Fibroblast of lung (primary cell): ENCODE data around the gene KCNH1. TPM values are rescaled to one million over a fixed set of nuclear protein-coding genes. Genes with fewer than 3 reads are reported as not detected.
A peak's percentile ranks its signal among the peaks of the same experiment; 100 is the strongest.

Experiments used
- DNase-seq, 2 donors: peaks; one replicate each; pipeline versions ENCODE4 v3.0.0 to v3.0.0-alpha.2; 2010; ENCODE audit warnings: low read depth in 2 of 2
- H2AFZ ChIP-seq: 2 replicates; pipeline ENCODE4 v1.5.1; 2012; ENCODE audit warnings: low read length, control low read depth, inconsistent platforms
- H3K27ac ChIP-seq: 2 replicates; pipeline ENCODE4 v1.5.1; 2011; ENCODE audit warnings: low read length, control low read depth; ENCODE audit not compliant: insufficient read depth
- H3K27me3 ChIP-seq: 2 replicates; pipeline ENCODE4 v1.5.1; 2011; ENCODE audit warnings: mild to moderate bottlenecking, low read length; ENCODE audit not compliant: control insufficient read depth, insufficient read depth
- H3K36me3 ChIP-seq: 2 replicates; pipeline ENCODE4 v1.5.1; 2011; ENCODE audit warnings: low read length; ENCODE audit not compliant: control insufficient read depth, insufficient read depth
- H3K4me1 ChIP-seq: 2 replicates; pipeline ENCODE4 v1.5.1; 2011; ENCODE audit warnings: low read length; ENCODE audit not compliant: control insufficient read depth, insufficient read depth; ENCODE audit errors: extremely low read depth
- H3K4me2 ChIP-seq: 2 replicates; pipeline ENCODE4 v1.5.1; 2011; ENCODE audit warnings: low read length, control low read depth; ENCODE audit not compliant: insufficient read depth; ENCODE audit errors: extremely low read depth
- H3K4me3 ChIP-seq, 4 experiments: fragments of 200-600 bp in 1 of 4; sonication (generic) in 1 of 4; replicated peaks in 1 of 4; 2 replicates each; pipeline ENCODE4 v1.5.1; 2011 to 2016; ENCODE audit warnings: low read length in 4 of 4, low read depth in 3 of 4, mild to moderate bottlenecking in 3 of 4, control low read depth in 2 of 4, inconsistent platforms in 1 of 4, mixed read lengths in 1 of 4; ENCODE audit not compliant: insufficient read depth in 1 of 4; ENCODE audit errors: control extremely low read depth in 1 of 4
- H3K79me2 ChIP-seq: 2 replicates; pipeline ENCODE4 v1.5.1; 2012; ENCODE audit warnings: mild to moderate bottlenecking, low read length, inconsistent platforms; ENCODE audit not compliant: control insufficient read depth, insufficient read depth
- H3K9ac ChIP-seq: 2 replicates; pipeline ENCODE4 v1.5.1; 2011; ENCODE audit warnings: mild to moderate bottlenecking, low read length, control low read depth; ENCODE audit not compliant: insufficient read depth
- H3K9me3 ChIP-seq: 2 replicates; pipeline ENCODE4 v1.5.1; 2012; ENCODE audit warnings: low read depth, low read length; ENCODE audit not compliant: control insufficient read depth, insufficient read depth
- H4K20me1 ChIP-seq: 2 replicates; pipeline ENCODE4 v1.5.1; 2011; ENCODE audit warnings: low read length; ENCODE audit not compliant: control insufficient read depth, insufficient read depth; ENCODE audit errors: extremely low read depth
- EZH2 ChIP-seq: IDR thresholded peaks from 2 replicates; pipeline ENCODE4 v1.5.1; 2012; ENCODE audit warnings: low read length, control low read depth, mild to moderate bottlenecking; ENCODE audit errors: missing control alignments
- polyA plus RNA-seq, 2 donors: library from polyadenylated mRNA; depleted of rRNA in 1 of 2; stranded (reverse) in 1 of 2; unstranded in 1 of 2; fragments of >200 nt; gene quantifications; 2 replicates each; pipeline ENCODE4 v1.2.1, GENCODE V29; 2011 to 2012; ENCODE audit warnings: missing spikeins in 1 of 2
- total RNA-seq: library from RNA; depleted of rRNA; stranded (reverse); fragments of >200 nt; gene quantifications from 2 replicates; pipeline ENCODE4 v1.2.1, GENCODE V29; 2014
- TF ChIP-seq, protein P1 (sequence below), 2 donors: IDR thresholded peaks in 1 of 2; conservative IDR thresholded peaks in 1 of 2; 1 replicate in 1 of 2; 2 replicates in 1 of 2; pipeline ENCODE4 v1.5.1; 2011 to 2012; ENCODE audit warnings: low read length in 2 of 2, control low read depth in 1 of 2, inconsistent platforms in 1 of 2, low read depth in 1 of 2, mild to moderate bottlenecking in 1 of 2

Gene KCNH1
- total and polyA plus RNA-seq, 2 donors (not counting 1 experiment from before 2014, with no cell fraction given): 0.17 to 1.5 TPM

DNA sequence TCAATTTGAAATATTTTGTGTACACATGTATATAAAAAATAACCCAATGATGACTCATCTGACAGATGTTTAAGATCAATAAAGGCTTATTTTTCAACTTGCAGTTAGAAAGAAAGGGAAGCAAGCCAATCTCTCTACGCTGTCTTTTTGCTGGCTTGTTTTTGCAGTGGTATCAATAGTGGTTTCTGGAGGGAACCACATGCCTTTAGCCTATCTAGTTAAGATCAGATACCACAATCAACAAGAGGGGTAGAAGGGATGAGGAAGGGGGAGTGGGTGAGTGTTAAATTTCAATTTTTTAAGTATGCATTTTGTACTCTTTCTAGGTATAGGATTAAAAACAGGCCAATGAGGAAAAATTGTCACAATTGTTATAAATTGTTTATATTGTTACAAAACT lies 276.2 kb downstream of the KCNH1 start:
- Histone ChIP-seq H2AFZ (no peak overlapping the region), H4K20me1 (no peaks in the 10 kb centered on the region), H3K4me1 (no peaks in the 10 kb centered on the region), H3K79me2 (no peaks in the 10 kb centered on the region), H3K9me3 (no peaks in the 10 kb centered on the region), H3K4me3 (no peak overlapping the region), H3K27ac (no peak overlapping the region), H3K4me2 (no peak overlapping the region), H3K9ac (no peak overlapping the region), H3K36me3 (no peaks in the 10 kb centered on the region), H3K27me3 (no peaks in the 10 kb centered on the region)
- peak in 1 of 2 donors; percentile 27 for DNase-seq
- no peak for TF ChIP-seq EZH2
- TF ChIP-seq, protein P1, sequence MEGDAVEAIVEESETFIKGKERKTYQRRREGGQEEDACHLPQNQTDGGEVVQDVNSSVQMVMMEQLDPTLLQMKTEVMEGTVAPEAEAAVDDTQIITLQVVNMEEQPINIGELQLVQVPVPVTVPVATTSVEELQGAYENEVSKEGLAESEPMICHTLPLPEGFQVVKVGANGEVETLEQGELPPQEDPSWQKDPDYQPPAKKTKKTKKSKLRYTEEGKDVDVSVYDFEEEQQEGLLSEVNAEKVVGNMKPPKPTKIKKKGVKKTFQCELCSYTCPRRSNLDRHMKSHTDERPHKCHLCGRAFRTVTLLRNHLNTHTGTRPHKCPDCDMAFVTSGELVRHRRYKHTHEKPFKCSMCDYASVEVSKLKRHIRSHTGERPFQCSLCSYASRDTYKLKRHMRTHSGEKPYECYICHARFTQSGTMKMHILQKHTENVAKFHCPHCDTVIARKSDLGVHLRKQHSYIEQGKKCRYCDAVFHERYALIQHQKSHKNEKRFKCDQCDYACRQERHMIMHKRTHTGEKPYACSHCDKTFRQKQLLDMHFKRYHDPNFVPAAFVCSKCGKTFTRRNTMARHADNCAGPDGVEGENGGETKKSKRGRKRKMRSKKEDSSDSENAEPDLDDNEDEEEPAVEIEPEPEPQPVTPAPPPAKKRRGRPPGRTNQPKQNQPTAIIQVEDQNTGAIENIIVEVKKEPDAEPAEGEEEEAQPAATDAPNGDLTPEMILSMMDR (conservative IDR thresholded peaks at IDR 0.05 in 1 of 2, IDR thresholded peaks at IDR 0.05 in 1 of 2; ENCODE audit: low read depth in 1 of 2, low read length in 2 of 2): no peak

DNA sequence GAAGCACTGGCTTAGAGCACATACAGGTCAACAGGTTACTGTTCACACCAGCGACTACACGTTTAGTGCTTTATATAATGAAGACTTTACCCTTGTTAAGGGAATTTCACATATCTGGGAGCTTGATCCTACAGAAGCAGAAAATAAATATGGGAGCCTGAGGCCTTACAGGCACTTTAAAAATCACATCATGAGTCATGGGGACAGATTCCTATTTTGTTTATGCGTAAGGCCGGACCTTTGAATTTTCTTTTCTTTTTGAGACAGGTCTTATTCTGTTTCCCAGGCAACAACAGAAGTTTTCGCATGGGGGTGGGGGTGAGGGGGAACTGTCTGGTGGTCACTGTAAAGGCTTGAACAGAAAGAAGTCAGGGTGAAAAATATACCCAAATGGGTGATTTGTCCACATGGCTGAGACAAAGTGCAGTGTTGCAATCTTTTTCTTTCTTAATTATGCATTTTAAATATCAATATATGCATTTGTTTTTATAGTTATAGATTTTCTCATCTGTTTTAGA lies 276.7 kb downstream of the KCNH1 start:
- no peak overlapping the region for H3K4me3 ChIP-seq
- no peaks in the 10 kb centered on the region for H3K27me3 ChIP-seq
- H3K9ac ChIP-seq: no peak overlapping the region
- no peaks in the 10 kb centered on the region for H3K9me3 ChIP-seq
- H4K20me1 ChIP-seq: no peaks in the 10 kb centered on the region
- H3K4me2 ChIP-seq: no peak overlapping the region
- no peaks in the 10 kb centered on the region for H3K79me2 ChIP-seq
- H2AFZ ChIP-seq: no peak overlapping the region
- no peaks in the 10 kb centered on the region for H3K4me1 ChIP-seq
- DNase-seq: peak in 1 of 2 donors; percentile 17
- TF ChIP-seq EZH2: no peak
- TF ChIP-seq, protein P1 (conservative IDR thresholded peaks at IDR 0.05 in 1 of 2, IDR thresholded peaks at IDR 0.05 in 1 of 2; ENCODE audit: low read depth in 1 of 2, low read length in 2 of 2): no peak
- no peak overlapping the region for H3K27ac ChIP-seq
- no peaks in the 10 kb centered on the region for H3K36me3 ChIP-seq

DNA sequence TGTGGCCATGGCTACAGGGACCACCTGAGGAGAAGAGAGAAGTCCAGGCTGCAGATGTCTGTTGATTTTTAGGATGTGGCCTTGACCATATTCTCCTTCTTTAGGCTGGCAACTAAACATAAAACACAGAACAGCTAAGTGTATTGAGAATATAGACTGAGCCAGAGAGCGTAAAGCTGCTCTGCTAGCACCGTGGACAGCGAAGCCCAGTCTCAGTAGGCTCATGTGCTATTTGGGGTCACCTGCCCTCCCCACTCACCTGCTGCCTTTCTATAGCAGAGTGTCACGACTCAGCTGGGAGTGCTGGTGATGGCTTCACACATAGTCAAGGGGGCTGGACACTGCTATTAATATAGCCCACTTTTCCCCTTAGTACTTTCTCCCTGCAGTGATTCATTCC lies 278.5 kb downstream of the KCNH1 start:
- H3K4me3 ChIP-seq: no peak overlapping the region
- no peak overlapping the region for H3K9ac ChIP-seq
- H3K4me1 ChIP-seq: no peaks in the 10 kb centered on the region
- no peaks in the 10 kb centered on the region for H3K36me3 ChIP-seq
- no peaks in the 10 kb centered on the region for H3K79me2 ChIP-seq
- no peaks in the 10 kb centered on the region for H3K27me3 ChIP-seq
- no peaks in the 10 kb centered on the region for H4K20me1 ChIP-seq
- no peak for TF ChIP-seq EZH2
- TF ChIP-seq, protein P1 (conservative IDR thresholded peaks at IDR 0.05 in 1 of 2, IDR thresholded peaks at IDR 0.05 in 1 of 2; ENCODE audit: low read depth in 1 of 2, low read length in 2 of 2): no peak
- H2AFZ ChIP-seq: no peak overlapping the region
- H3K4me2 ChIP-seq: no peak overlapping the region
- H3K9me3 ChIP-seq: no peaks in the 10 kb centered on the region
- H3K27ac ChIP-seq: no peak overlapping the region
- DNase-seq: no peak
